Fibroblast of villous mesenchyme (primary cell): ENCODE data around the gene SLC22A13. TPM values are rescaled to one million over a fixed set of nuclear protein-coding genes. Genes with fewer than 3 reads are reported as not detected.

Experiments used
- DNase-seq: peaks from one replicate; pipeline ENCODE4 v3.0.0-alpha.2; 2010; ENCODE audit warnings: low read depth
- H3K4me3 ChIP-seq: 2 replicates; pipeline ENCODE4 v1.5.1; 2011; ENCODE audit warnings: low read depth, mild to moderate bottlenecking, low read length
- CTCF ChIP-seq: IDR thresholded peaks from 2 replicates; pipeline ENCODE4 v1.5.1; 2012; ENCODE audit warnings: low read depth, mild to moderate bottlenecking, low read length; ENCODE audit not compliant: insufficient read depth
- total RNA-seq: library from RNA; depleted of rRNA; stranded (reverse); fragments of >200 nt; gene quantifications from 2 replicates; pipeline ENCODE4 v1.2.3, GENCODE V29; 2012

SLC22A13 gene
- total RNA-seq, 1 donor = 0.43 TPM

- TF ChIP-seq CTCF = no peak
- H3K4me3 ChIP-seq = no peak overlapping the region
- no peak for DNase-seq
Observed at GRCh38 chr3:38260474-38260873, 5.1 kb upstream of the SLC22A13 start.

- no peak for TF ChIP-seq CTCF
- no peak for DNase-seq
Observed at GRCh38 chr3:38264353-38264771, 1.2 kb upstream of the SLC22A13 start.

GRCh38 chr3:38264779-38265178 lies 833 bp upstream of the SLC22A13 start:
- no peak for DNase-seq
- no peak overlapping the region for H3K4me3 ChIP-seq
- no peak for TF ChIP-seq CTCF

More at GRCh38 chr3:38264353-38264771, 1.2 kb upstream of the SLC22A13 start:
- no peak overlapping the region for H3K4me3 ChIP-seq

- H3K4me3 ChIP-seq = no peak overlapping the region
- DNase-seq = no peak
- TF ChIP-seq CTCF = no peak
Observed at GRCh38 chr3:38266810-38267209, 1.2 kb downstream of the SLC22A13 start.

- no peak for DNase-seq
- no peak for TF ChIP-seq CTCF
- H3K4me3 ChIP-seq = no peak overlapping the region
Observed at GRCh38 chr3:38267662-38268061, 2.0 kb downstream of the SLC22A13 start.

- TF ChIP-seq CTCF = no peak
- DNase-seq = no peak
Observed at GRCh38 chr3:38268087-38268486, 2.5 kb downstream of the SLC22A13 start.

GRCh38 chr3:38268522-38268921 lies 2.9 kb downstream of the SLC22A13 start:
- no peak for TF ChIP-seq CTCF
- no peak for DNase-seq
- H3K4me3 ChIP-seq = no peak overlapping the region

More at GRCh38 chr3:38268087-38268486, 2.5 kb downstream of the SLC22A13 start:
- no peak overlapping the region for H3K4me3 ChIP-seq
